ENCODE data around the gene PRR19. TPM values are rescaled to one million over a fixed set of nuclear protein-coding genes. Genes with fewer than 3 reads are reported as not detected.

The PRR19 gene
- polyA plus RNA-seq, 1 donor from 2014 or later: 2.4 TPM

DNA sequence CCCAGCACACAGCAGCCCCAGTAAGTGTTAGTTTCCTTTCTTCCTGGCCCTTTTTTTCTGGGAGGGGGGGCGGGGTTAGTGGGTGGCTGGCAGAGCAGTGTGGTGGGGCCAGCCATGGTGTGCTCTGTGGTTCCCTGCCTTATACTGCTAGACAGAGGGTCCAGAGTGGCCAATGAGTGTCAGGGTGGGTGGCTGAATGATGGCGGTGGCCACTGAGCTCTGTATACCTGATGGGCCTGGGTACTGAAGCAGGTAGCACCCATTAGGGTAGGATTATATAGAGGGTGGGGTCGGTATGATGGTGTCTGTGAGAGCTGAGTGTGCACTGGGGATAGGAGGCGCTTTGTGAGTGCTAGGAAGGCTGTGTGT, 19.1 kb upstream of the PRR19 start:
- Histone ChIP-seq H3K27ac (ENCODE audit: low read length) (peak overlapping the region; percentile 99), H3K4me2 (ENCODE audit: low read length) (peak overlapping the region; percentile 99), H3F3A (ENCODE audit: insufficient read depth, low read length, poor library complexity, severe bottlenecking) (no peaks in the 10 kb centered on the region), H3K27me3 (ENCODE audit: insufficient read depth, low read depth, low read length) (no peaks in the 10 kb centered on the region), H3K9me3 (ENCODE audit: low read length) (no peaks in the 10 kb centered on the region), H2AFZ (ENCODE audit: low read depth, low read length) (no peak overlapping the region), H3K9me2 (ENCODE audit: insufficient read depth, low read length) (no peaks in the 10 kb centered on the region), H3K4me3 (ENCODE audit: low read length) (peak overlapping the region; percentile 91), H3K36me3 (ENCODE audit: insufficient read depth, low read length) (no peaks in the 10 kb centered on the region), H3K79me2 (replicated peaks; ENCODE audit: insufficient read depth, low read length) (peaks cover 32% of the 10 kb centered on the region), H3K9ac (ENCODE audit: low read length) (peak overlapping the region; percentile 95), H4K20me1 (ENCODE audit: insufficient read depth) (peaks cover 10% of the 10 kb centered on the region)
- no peak for TF ChIP-seq RAD21 (conservative IDR thresholded peaks at IDR 0.05)
- TF ChIP-seq, protein P1, sequence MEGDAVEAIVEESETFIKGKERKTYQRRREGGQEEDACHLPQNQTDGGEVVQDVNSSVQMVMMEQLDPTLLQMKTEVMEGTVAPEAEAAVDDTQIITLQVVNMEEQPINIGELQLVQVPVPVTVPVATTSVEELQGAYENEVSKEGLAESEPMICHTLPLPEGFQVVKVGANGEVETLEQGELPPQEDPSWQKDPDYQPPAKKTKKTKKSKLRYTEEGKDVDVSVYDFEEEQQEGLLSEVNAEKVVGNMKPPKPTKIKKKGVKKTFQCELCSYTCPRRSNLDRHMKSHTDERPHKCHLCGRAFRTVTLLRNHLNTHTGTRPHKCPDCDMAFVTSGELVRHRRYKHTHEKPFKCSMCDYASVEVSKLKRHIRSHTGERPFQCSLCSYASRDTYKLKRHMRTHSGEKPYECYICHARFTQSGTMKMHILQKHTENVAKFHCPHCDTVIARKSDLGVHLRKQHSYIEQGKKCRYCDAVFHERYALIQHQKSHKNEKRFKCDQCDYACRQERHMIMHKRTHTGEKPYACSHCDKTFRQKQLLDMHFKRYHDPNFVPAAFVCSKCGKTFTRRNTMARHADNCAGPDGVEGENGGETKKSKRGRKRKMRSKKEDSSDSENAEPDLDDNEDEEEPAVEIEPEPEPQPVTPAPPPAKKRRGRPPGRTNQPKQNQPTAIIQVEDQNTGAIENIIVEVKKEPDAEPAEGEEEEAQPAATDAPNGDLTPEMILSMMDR (IDR thresholded peaks at IDR 0.05; ENCODE audit: poor library complexity, severe bottlenecking): no peak
- TF ChIP-seq POLR2AphosphoS5 (IDR thresholded peaks at IDR 0.05): no peak
- TF ChIP-seq SMC3 (conservative IDR thresholded peaks at IDR 0.05; ENCODE audit: poor library complexity): no peak
- TF ChIP-seq MXI1 (conservative IDR thresholded peaks at IDR 0.05; ENCODE audit: poor library complexity, severe bottlenecking): no peak
- TF ChIP-seq, protein P2, sequence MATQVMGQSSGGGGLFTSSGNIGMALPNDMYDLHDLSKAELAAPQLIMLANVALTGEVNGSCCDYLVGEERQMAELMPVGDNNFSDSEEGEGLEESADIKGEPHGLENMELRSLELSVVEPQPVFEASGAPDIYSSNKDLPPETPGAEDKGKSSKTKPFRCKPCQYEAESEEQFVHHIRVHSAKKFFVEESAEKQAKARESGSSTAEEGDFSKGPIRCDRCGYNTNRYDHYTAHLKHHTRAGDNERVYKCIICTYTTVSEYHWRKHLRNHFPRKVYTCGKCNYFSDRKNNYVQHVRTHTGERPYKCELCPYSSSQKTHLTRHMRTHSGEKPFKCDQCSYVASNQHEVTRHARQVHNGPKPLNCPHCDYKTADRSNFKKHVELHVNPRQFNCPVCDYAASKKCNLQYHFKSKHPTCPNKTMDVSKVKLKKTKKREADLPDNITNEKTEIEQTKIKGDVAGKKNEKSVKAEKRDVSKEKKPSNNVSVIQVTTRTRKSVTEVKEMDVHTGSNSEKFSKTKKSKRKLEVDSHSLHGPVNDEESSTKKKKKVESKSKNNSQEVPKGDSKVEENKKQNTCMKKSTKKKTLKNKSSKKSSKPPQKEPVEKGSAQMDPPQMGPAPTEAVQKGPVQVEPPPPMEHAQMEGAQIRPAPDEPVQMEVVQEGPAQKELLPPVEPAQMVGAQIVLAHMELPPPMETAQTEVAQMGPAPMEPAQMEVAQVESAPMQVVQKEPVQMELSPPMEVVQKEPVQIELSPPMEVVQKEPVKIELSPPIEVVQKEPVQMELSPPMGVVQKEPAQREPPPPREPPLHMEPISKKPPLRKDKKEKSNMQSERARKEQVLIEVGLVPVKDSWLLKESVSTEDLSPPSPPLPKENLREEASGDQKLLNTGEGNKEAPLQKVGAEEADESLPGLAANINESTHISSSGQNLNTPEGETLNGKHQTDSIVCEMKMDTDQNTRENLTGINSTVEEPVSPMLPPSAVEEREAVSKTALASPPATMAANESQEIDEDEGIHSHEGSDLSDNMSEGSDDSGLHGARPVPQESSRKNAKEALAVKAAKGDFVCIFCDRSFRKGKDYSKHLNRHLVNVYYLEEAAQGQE (IDR thresholded peaks at IDR 0.05; ENCODE audit: borderline replicate concordance): no peak

DNA sequence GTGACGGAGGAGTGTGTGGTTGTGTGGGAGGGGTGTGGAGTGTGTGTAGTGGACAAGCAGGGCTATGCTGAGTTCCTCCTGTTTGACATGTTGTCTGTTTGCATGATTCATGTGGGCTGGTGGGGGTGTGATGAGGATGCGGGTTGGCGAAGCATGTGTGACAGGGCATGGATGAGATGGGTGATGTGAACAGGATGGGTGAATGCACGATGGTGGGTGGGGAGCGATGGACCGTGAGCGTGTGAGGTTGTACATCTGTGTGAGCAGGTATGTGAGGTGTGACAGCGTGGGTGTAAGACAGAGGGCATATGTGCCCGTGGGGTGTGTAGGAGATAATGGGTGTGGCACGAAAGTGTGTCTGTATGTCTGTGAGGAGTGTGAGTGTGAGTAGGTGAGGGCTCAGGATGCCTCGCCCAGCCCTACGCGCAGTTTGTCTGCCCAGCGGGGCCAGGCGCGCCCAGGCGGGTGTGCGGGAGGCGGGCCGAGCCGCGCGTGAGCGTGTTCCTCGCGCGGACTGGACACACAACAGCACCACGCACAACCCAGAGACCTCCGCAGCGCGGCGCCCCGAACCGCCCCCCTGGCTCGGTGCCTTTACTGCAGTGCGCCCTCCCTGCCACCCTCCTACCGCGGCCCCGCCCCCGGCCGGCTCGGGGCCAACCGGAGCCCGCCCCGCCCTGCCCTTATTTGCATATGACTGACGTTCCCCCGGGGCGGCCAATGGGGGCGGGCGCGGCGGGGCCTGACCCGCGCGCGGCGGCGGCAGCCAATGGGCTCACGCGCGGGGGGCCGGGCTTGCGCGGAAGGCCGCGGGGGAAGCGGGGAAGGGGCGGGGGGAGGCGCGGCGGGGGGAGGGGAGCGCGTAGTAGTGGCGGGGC, 18.5 kb upstream of the PRR19 start:
- Histone ChIP-seq H3K9me2 (ENCODE audit: insufficient read depth, low read length) (no peaks in the 10 kb centered on the region), H3K27me3 (ENCODE audit: insufficient read depth, low read depth, low read length) (no peaks in the 10 kb centered on the region), H3K4me3 (ENCODE audit: low read length) (peak overlapping the region; percentile 91), H3K27ac (ENCODE audit: low read length) (peak overlapping the region; percentile 99), H2AFZ (ENCODE audit: low read depth, low read length) (no peak overlapping the region), H3F3A (ENCODE audit: insufficient read depth, low read length, poor library complexity, severe bottlenecking) (no peaks in the 10 kb centered on the region), H3K9me3 (ENCODE audit: low read length) (no peaks in the 10 kb centered on the region), H3K79me2 (replicated peaks; ENCODE audit: insufficient read depth, low read length) (peaks cover 32% of the 10 kb centered on the region), H3K4me2 (ENCODE audit: low read length) (peak overlapping the region; percentile 99), H4K20me1 (ENCODE audit: insufficient read depth) (peaks cover 10% of the 10 kb centered on the region), H3K9ac (ENCODE audit: low read length) (peak overlapping the region; percentile 95), H3K36me3 (ENCODE audit: insufficient read depth, low read length) (no peaks in the 10 kb centered on the region)
- TF ChIP-seq, protein P2 (IDR thresholded peaks at IDR 0.05; ENCODE audit: borderline replicate concordance): peak; percentile 66
- TF ChIP-seq EZH2 (IDR thresholded peaks at IDR 0.05; ENCODE audit: borderline replicate concordance, insufficient read depth, low read length, poor library complexity, severe bottlenecking) (no peak), EP300 (conservative IDR thresholded peaks at IDR 0.05; ENCODE audit: poor library complexity, severe bottlenecking) (peak; percentile 22), SMC3 (conservative IDR thresholded peaks at IDR 0.05; ENCODE audit: poor library complexity) (no peak), RAD21 (conservative IDR thresholded peaks at IDR 0.05) (peak; percentile 47), MXI1 (conservative IDR thresholded peaks at IDR 0.05; ENCODE audit: poor library complexity, severe bottlenecking) (peak; percentile 53), TAF1 (IDR thresholded peaks at IDR 0.05; ENCODE audit: low read depth) (peak; percentile 53), POLR2AphosphoS5 (IDR thresholded peaks at IDR 0.05) (peak; percentile 85)
- TF ChIP-seq, protein P1 (IDR thresholded peaks at IDR 0.05; ENCODE audit: poor library complexity, severe bottlenecking): peak; percentile 53

Data from neural cell (in vitro differentiated cells).